NOMO-1 treated with dmso at 0.1 percent for 144 hours (cell line): ENCODE data around the gene C3orf62.
"Not testable (repeated sequence)": the region's sequence is repeated elsewhere in the genome, so short reads cannot be mapped to it uniquely, and the experiment has no call there.

Experiments used
- DNase-seq: peaks from one replicate; lab custom pipeline; 2025; ENCODE audit not compliant: unreplicated experiment; lab: John Stamatoyannopoulos, UW

Gene C3orf62

DNA sequence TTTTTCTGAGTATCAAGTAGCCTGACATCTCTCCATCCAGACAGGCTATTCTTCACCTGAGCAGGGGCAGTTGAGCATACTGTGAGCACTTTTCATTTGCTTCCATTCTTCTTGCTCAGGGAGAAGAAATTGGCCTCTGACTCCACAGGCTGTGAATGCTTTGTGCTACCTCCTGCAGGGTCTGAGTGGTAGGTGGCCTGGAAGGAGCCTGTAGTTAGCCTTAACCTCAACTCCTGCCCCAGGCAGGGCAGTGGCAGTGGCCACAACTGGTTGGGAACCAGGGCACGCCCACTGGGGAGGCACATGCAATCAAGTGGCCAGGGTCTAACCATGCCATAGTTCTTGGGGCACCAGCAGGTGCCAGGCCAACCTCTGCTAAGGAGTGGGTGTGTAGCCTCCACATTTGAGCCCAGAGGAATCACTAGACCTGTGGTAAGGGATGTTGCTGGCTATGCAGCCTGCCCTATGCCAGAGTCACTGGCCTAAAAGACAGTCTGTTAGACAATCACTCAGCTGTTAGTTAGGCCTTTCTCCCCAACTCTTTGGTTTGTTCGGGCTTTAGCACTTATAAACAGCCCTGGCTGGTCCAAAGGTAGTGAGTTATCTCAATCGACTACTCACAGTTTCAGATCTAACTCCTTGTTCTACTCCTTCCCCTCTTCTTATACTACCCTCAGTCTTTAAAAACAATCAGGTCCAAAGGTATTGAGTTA is 7.4 kb downstream of the C3orf62 start:
- no peak for DNase-seq

DNA sequence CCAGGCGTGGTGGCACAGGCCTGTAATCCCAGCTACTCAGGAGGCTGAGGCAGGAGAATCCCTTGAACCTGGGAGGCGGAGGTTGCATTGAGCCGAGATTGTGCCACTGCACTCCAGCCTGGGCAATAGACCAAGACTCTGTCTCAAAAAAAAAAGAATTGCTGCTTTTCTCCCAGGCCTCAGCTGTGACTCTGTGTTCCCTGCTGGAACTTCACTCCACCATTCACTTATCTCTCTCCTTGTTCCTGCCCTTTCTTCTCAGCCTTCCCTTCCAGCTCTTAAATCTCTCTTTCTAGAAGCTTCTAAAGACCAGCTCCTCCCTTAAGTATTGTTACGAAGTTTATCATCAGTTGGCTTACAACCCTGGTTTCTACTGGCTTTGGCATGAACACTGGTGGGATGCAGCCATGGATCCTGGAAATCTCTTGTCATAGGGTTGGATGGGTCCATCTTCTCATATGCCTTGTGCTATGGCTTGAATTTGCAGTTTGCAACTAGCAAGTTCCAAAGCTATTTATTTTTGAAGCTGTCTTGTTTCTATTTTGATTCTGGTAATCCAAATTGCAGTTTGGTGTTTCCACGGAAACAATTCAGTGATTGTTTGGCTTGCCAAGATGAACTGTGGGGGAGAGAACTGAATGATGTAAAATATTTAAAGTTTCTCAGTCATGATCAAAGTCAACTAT is 10.5 kb downstream of the C3orf62 start:
- DNase-seq: no peak

DNA sequence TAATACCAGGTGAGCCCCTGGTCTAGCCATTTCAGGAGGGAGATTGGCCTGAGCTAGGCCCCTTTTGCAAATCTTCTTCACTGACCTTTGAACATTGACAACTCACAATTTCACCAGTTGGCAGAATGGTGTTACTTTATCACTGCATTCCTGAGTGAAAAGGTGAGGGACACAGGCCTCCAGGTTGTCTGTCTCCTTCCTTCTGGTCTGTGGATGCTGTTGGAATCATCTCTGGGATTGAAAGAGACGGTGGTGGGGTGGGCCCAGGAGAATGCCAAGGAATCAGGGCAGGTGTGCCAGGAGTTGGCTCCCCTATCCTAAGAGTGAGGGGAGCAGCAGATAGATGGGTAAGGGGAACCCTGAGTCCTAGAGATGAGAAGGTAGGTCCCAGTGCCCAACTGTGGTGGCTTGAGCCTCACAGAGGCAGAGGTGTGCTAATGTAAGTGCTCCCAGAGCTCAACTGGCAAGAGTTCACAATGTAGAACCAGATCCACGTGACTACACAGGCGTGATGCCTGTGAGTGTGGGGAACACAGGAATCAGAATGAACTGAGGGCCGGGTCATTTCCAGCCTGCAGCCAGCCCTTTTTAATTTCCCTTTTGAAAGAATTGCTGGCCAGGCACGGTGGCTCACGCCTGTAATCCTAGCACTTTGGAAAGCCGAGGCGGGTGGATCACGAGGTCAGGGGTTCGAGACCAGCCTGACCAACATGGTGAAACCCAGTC is 11.2 kb downstream of the C3orf62 start:
- no peak for DNase-seq

DNA sequence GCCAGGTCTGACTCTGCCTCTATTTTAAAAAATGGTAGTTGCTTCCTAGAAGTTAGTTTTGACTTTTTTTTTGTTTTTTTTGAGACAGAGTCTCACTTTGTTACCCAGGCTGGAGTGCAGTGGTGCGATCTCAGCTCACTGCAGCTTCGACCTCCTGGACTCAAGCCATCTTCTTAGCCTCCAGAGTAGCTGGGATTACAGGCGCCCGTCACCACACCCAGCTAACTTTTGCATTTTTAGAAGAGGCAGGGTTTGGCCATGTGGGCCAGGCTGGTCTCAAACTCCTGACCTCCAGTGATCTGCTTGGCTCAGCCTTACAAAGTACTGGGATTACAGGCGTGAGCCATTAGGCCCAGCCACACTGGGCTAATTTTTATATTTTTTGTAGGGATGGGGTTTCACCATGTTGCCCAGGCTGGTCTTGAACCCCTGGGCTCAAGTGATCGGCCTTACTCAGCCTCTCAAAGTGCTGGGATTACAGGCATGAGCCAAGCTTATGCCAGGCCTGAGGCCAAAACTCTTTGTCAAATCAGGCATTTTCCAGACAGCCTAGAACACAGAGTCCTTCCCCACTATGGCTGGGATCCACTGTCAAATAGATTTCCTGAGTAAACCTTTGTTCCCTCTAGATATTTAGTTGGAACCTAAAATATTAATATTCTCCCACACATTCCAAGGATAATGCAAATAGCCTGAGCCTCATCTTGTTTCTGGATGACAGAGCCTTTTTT is 13.7 kb downstream of the C3orf62 start:
- DNase-seq: no peak

DNA sequence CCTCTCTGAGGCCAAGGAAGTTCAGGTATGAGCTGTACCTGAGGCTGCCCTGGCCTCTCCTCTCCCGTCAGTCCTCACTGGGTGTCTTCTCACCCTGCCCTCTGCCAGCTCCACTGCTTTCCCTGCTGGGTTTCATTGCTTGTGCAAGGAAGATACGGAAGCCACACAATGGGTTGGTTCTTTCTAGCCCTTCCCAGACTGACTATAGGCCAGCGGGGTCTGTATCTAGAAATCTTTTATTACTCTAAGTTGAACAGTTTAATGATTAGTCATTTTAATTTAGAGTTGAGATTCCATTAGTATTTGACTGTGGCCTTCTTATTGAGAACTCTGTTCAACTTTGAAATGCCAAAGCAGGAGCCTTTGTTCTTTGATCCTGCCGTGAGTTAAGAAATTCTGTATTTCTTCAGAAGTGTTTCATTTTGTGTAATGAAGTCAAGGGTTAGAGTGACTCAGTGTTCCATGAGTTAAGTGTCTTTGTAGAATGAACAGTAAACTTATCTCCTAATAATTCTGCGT is 16.2 kb downstream of the C3orf62 start:
- DNase-seq: no peak

DNA sequence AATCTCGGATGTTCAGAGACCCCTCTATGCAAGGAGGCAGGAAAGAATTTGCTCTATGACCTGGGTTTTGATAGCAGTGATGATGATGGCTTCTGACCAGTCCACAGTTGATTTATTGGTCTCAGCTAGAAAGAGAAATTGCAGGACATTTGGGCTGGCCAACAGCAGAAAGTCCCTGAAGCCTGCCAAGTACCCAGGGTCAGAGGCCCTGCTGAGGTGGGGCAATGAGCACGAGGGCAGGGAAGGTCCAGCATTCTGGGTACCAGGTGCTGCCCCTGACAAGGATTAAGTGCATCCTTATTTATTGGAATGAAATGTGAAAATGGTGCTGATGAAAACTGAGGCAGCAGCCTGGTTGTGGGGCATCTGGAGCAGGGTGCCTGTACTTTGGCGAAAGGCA is 19.8 kb downstream of the C3orf62 start:
- DNase-seq: no peak

DNA sequence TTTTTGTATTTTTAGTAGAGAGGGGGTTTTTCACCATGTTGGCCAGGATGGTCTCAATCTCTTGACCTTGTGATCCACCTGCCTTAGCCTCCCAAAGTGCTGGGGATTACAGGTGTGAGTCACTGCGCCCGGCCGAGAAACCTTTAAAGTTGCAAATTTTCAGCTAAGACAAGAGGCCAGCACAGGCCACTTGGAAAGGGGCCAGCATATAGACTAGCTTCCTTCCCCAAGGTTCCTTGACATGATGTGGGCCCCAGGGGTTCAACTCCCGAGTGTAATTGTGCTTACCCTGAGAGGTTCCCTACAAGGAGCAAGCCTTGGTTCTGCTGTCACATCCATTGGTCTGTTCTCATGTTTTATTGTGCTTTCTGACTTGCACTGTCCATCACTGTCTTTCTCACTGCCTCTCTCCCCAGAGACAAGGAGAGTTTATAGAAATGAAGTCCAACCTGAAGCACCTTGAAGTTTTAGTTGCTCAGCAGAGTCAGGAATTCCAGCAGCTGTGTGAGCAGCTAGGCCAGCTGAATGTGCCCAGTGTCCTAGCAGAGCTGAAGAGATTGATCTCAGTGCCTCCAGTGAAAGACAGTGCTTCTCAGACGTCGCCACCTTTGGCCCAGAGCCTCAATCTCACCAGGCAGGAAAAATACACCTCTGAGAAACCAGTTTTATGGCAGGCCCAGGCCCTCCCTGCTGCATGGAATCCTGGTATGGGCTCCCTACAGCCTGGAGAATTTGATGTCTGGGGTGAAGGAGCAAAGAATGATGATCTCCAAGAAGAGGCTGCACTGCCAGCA is 21.1 kb downstream of the C3orf62 start:
- no peak for DNase-seq

DNA sequence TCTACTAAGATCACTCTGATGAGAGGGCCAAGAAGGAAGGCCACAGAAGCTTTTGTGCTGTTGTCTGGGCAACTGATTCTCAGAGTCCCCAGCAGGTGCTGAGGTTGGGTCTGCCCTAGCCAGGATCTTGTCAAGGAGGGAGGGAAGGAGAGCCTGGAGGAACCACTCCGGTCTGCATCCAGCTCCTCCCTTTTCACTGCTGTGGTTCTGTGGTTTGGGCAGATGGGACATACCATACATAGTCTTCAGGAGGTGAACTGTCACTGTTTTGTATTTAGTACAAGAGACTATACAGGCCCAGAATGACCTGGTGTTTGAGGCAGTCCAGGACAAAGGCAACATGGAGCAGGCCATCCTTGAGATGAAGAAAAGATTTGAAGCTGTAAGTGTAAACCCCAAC is 21.9 kb downstream of the C3orf62 start:
- no peak for DNase-seq

DNA sequence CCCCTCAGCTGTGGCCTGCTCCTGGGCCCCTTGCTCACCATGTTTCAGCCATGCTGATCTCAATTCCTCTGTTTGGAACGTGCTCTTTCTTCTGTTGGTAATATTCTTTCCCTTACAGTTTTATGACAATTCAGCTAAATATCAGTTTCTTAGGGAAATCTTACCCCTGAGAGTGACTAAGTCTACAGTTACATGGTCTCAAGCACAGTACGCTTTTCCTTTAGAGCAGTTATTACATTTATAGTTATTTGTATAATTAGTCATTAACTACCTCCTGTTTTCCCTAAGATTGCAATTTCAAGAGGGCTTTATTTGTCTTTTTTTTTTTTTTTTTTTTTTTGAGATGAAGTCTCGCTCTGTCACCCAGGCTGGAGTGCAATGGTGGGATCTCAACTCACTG is 23.5 kb downstream of the C3orf62 start:
- DNase-seq: no peak

DNA sequence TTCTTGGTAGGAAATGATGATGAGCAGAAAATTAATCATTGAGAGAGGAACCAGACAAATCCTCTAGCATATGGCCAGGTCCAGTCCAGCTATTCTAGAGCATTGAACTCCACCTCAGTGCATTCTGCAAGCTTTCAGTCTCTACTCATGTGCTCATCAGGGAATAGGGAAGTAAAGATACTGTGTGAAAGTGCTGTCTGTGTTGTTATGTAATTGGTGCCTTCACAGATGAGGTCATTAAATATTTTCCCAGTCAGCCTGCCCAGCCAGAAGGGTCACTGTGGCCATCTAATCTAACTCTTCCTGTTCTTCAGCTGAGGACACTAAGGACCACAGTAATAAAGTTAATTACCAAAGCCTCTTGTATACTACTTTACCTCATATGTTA is 28.2 kb downstream of the C3orf62 start:
- DNase-seq: peak; percentile 82

DNA sequence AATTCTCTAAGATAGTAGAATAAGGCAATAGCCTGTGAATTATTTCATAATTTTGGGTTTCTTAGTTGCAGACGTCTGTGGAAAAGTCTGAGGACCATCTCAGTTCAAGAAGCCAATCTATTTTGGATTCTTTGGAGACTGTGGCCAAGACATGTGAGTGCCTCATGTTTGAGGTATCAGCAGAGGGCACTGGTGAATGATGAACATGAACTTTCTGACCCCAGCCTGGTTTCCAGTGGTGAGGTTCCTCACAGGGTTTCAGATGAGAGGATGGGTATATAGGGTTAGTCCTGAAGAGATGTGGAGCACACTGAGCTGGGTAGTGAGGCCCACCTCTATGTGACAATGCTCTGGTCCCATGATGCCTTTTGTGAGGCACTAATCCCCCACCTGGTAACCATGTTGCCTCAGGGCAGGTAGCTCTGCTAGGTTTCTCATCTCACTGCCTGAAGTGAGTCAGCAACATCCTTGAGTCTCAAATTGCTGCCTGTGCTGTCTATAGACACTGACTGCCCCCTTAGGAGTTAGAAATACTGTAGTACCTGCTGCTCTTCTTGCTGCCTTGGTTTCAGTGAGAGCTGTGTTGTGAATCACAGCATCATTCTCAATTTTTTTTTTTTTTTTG is 32.3 kb downstream of the C3orf62 start:
- no peak for DNase-seq

DNA sequence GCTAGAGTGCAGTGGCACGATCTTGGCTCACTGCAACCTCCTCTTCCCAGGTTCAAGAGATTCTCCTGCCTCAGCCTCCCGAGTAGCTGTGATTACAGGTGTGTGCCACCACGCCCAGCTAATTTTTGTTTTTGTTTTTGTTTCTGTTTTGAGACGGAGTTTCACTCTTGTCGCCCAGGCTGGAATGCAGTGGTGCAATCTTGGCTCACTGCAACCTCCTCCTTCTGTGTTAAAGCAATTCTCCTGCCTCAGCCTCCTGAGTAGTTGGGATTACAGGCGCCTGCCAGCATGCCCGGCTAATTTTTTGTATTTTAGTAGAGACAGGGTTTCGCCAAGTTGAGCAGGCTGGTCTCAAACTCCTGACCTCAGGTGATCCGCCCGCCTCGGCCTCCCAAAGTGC is 36.9 kb downstream of the C3orf62 start:
- not testable (repeated sequence) for DNase-seq

DNA sequence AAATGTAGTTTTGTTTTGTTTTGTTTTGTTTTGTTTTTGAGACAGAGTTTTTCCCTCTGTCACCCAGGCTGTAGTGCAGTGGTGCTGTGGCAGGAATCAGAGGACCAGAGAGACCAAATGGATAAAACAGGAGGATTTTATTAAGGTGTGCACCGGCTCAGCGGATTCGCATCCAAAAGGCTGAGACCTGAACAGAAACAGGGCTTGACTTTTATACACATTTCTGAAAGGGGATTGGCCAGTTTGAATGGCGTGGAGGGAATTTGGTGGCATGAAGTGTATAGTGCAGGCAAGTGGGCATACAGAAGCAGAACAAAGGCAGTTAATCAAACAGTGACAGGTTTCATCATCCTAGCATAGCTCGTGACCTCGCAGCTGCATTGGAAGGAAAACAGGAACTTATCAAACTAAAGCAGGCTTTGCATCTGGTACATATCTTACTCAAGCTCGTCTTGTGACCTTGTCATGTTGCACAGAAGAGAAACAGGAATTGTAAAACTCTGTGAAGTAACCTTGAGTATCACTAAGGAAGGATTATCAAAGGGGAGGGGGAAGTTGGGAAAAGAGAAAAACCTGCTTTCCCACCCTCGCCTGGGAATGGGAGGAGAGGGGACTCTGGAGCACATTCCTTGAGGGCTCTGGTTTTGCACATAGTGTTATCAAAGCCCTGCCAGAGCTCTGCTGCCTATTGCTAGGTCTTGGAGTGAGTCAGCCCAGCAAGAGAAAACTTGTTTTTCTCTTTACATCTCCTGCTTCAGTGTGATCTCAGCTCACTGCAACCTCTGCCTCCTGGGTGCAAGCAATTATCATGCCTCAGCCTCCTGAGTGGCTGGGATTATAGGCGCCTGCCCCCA is 38.5 kb downstream of the C3orf62 start:
- DNase-seq: peak; percentile 91

DNA sequence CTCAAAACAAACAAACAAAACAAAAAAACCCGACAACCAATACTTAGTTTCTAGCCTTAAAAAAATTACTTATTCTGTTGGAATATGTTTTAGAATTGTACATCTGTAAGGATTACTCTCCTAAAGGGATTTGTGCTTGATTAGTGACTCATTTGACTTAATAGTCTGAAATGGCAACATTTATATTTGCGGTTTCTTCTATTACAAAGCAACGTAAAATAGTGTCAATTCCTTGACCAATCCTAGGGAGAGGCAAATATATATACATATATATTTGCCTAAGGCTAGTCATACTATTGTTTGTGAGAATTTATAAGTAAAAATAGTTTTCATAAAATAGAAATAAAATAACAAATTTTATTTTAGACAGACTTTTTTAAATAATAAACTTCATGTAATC is 39.7 kb downstream of the C3orf62 start:
- no peak for DNase-seq

DNA sequence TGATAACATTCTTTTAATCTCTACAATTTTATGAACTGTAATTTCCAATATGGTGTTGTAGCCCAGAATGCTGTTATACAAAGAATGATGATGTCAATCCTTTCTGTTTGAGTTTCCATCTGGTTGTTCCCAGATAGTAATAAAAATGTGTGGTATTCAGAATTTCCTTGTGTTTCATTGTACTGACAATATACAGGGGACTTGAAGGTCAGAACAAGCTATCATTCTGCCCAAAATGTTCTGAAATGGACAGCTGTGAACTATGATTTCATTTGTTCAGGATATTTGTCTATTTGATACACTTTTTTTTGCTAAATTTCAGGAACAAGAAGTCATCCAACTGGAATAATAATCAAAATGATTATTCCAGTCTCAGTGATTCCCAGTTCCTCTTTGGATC is 40.8 kb downstream of the C3orf62 start:
- DNase-seq: no peak

DNA sequence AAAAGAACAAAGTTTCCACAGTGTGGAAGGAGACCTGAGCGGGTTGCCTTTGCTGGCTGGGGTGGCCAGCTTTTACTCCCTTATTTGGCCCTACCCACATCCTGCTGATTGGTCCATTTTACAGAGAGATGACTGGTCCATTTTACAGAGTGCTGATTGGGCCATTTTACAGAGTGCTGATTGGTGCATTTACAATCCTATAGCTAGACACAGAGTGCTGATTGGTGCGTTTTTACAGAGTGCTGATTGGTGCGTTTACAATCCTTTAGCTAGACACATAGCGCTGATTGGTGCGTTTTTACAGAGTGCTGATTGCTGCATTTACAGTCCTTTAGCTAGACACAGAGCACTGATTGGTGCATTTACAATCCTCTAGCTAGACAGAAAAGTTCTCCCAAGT is 48.2 kb downstream of the C3orf62 start:
- not testable (repeated sequence) for DNase-seq

DNA sequence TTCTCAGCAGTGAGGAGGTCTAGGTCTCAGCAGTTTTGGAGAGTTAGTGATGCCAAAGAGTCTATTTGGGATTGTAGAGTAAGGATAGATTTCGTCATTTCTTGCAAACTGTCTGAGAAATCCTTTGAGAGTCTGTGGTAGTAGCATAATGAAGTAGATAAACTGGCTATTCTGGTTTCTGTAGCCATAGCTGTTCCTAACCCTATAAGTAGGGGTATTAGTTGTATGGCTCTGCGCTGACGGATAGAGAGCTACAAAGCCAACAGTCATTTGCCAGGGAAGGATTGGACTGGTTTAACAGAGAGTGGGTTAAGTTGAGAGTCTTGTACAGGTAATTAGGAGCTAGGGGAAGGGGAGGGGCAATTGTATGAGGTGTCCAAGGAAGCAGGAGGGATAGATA is 55.0 kb downstream of the C3orf62 start:
- DNase-seq: no peak

DNA sequence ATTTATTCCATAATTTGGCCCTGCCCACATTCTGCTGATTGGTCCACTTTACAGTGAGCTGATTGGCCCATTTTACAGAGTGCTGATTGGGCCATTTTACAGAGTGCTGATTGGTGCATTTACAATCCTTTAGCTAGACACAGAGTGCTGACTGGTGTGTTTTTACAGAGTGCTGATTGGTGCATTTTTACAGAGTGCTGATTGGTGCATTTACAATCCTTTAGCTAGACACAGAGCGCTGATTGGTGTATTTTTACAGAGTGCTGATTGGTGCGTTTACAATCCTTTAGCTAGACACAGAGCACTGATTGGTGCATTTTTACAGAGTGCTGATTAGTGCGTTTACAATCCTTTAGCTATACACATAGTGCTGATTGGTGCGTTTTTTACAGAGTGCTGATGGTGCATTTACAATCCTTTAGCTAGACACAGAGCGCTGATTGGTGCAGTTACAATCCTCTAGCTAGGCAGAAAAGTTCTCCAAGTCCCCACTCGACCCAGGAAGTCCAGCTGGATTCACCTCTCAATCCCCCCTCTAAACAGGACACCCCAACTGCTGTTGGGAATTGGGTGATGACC is 56.0 kb downstream of the C3orf62 start:
- DNase-seq: not testable (repeated sequence)

DNA sequence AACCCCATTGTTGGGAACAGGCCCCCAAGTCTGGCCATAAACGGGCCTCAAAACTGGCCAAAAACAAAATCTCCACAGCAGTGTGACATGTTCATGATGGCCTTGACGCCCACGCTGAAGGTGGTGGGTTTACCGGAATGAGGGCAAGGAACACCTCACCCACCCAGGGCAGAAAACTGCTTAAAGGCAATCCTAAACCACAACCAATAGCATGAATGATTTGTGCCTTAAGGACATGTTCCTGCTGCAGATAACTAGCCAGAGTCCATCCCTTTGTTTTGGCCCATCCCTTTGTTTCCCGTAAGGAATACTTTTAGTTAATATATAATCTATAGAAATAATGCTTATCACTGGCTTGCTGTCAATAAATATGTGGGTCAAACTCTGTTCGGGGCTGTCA is 57.9 kb downstream of the C3orf62 start:
- DNase-seq: no peak
